Hepatic stellate cell (primary cell): Measurements from ENCODE around the gene THBS1.

ENCODE experiments used
- DNase-seq: peaks from one replicate; pipeline ENCODE4 v3.0.0; 2011; ENCODE audit warnings: low spot score

Gene THBS1

GRCh38 chr15:39638041-39638440 is 57.2 kb downstream of the THBS1 start:
- DNase-seq, result no peak

GRCh38 chr15:39639037-39639436 is 58.2 kb downstream of the THBS1 start:
- no peak for DNase-seq

- DNase-seq, result no peak
These were observed 59.8 kb downstream of the THBS1 start for GRCh38 chr15:39640665-39641064.

DNA sequence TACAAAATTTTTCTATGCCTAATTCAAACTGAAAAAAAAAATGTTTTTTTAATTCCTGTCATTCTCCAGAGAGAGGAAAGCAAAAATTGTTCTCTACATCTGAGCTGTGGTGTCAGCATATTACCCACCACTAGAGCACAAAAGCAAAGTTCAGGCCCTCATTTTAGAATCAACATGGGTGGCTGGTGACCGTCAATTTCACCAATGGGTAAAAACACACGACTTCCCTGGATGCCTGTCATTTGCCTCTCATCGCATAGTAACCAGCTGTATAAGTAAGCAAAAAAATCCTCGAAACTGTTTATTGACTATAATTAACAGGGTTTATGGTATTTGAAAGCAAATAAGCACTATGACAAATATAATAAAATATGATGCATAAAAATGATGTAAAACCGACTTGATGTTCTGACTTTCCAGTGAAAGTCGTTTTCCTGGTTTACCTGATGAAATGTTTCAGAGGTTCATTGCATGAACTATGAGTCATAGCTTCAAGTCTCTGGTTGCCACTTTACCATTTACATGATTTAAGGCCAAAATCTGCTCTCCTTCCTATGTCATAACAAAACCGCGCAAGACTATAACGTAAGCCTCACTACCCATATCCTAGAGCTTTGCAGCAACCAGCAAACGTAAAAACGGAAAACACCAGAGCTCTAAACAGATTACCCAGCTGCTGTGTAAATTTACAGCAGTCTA is 60.5 kb downstream of the THBS1 start:
- DNase-seq, result no peak

GRCh38 chr15:39642011-39642640 is 61.2 kb downstream of the THBS1 start:
- DNase-seq, result peak; percentile 37

DNA sequence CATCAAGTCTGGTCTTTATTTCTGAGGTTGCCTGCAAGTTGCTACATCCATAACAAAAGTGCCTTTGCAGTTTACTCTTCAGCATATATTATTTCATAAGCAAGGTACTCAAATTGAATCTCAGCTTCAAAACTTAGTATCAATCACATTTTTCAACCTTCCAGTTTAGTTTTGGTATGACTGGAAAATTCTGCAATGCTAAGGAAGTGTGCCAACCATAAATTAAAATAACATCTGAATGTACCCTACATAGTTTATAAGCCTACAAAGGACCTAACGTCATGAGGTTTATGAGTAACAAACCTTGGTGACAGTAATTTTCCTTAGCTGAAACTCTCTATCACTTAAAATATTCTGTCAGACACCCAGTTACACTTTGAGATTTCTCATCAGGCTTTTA is 62.8 kb downstream of the THBS1 start:
- DNase-seq, result no peak

DNA sequence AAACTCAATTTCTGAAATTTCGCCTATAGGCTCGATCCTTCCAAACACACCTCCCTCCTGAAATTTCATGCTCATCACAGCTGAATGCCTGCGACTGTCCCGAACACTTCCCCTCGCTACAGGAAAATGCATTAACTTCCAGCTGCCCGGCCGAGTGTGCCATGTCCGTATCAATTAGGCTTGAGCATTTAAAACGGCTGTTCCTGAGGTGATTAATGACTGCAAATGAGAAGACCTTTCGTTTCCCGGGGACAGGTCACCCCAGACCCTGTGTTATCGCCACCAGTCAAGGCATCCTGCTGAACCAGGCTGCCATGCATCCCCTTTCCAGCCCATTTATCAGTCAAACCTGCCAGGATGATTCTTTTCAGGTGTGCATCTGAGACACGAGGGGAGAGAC is 63.3 kb downstream of the THBS1 start:
- DNase-seq, result no peak

GRCh38 chr15:39645138-39645975 is 64.5 kb downstream of the THBS1 start:
- no peak for DNase-seq

DNA sequence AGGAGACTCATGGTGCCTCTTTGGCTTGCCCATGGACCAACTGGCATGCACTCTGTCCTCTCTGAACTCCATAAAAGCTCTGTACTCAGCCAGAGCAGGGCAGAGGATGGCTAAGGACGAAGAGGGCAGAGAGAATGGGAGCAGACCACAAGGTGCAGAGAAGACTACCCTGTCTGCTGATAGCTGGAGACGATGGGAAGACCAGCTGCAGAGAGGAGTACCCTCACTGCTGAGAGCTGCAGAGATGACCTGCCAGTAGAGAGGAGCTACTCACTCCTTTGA is 65.0 kb downstream of the THBS1 start:
- no peak for DNase-seq

- no peak for DNase-seq
These were observed 65.5 kb downstream of the THBS1 start for GRCh38 chr15:39646425-39646824.
